CD4-positive, alpha-beta T cell treated with Interleukin-15 for 1 hour (primary cell): ENCODE results near the gene HNRNPR.
"Not testable (repeated sequence)": the region's sequence is repeated elsewhere in the genome, so short reads cannot be mapped to it uniquely, and the experiment has no call there.

Source experiments
- DNase-seq: peaks from one replicate; pipeline ENCODE4 v3.0.0-alpha.2; 2020

Gene HNRNPR

GRCh38 chr1:23344111-23344986 lies at the start of gene HNRNPR:
Gene HNRNPR, minus strand, starts transcription at chr1:23344284. Its CDS starts 3,276 bp downstream, at chr1:23341008.
- DNase-seq, result peak; percentile 99

- DNase-seq, result no peak
These were observed 49.6 kb upstream of the HNRNPR start for GRCh38 chr1:23393706-23394105.

GRCh38 chr1:23392125-23392855 lies 48.2 kb upstream of the HNRNPR start:
- no peak for DNase-seq

GRCh38 chr1:23389837-23390321 lies 45.8 kb upstream of the HNRNPR start:
- no peak for DNase-seq

DNA sequence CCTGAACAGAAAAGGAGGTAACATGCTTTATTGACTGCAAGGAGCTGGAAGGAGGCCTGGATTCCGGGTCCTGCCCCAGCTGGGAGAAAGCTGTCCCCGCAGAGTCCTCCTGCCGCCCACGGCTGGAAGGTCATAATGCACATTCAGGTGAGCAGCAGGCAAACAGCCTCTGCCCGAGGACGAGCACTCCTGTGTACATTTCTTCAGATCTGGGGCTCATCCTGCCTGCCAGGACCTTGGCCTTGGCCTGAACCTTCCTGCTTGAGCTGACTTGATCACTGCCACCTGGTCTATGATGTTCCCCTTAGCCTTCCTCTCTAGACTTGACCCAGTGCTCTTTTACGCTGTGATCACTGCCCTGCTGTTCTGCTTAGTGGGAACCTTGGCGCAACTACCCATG lies 43.4 kb upstream of the HNRNPR start:
- no peak for DNase-seq

- DNase-seq, result no peak
These were observed 41.1 kb upstream of the HNRNPR start for GRCh38 chr1:23385119-23385621.

GRCh38 chr1:23384312-23385058 lies 40.4 kb upstream of the HNRNPR start:
- no peak for DNase-seq

GRCh38 chr1:23383577-23384311 lies 39.7 kb upstream of the HNRNPR start:
- no peak for DNase-seq

GRCh38 chr1:23381233-23381885 lies 37.3 kb upstream of the HNRNPR start:
- no peak for DNase-seq

DNA sequence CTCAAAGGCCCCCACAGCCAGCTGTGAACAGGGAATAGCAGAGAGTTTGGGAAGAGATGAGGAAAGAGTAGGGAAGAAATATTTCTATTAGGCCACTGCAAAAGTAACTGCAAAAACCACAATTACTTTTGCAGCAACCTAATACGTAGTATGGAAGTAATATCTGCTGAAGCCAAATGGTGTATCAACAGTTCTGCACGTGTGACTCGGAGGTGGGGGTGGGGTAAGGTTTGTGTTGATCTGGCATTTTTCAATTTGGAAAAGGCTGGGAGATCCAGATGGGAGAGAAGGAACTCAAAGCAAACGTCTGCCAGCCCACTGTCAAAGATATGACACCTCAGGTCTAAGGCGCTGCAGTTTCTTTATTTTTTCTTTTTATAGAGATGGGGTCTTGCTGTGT lies 36.6 kb upstream of the HNRNPR start:
- no peak for DNase-seq

GRCh38 chr1:23380236-23380635 lies 36.2 kb upstream of the HNRNPR start:
- DNase-seq, result not testable (repeated sequence)

DNA sequence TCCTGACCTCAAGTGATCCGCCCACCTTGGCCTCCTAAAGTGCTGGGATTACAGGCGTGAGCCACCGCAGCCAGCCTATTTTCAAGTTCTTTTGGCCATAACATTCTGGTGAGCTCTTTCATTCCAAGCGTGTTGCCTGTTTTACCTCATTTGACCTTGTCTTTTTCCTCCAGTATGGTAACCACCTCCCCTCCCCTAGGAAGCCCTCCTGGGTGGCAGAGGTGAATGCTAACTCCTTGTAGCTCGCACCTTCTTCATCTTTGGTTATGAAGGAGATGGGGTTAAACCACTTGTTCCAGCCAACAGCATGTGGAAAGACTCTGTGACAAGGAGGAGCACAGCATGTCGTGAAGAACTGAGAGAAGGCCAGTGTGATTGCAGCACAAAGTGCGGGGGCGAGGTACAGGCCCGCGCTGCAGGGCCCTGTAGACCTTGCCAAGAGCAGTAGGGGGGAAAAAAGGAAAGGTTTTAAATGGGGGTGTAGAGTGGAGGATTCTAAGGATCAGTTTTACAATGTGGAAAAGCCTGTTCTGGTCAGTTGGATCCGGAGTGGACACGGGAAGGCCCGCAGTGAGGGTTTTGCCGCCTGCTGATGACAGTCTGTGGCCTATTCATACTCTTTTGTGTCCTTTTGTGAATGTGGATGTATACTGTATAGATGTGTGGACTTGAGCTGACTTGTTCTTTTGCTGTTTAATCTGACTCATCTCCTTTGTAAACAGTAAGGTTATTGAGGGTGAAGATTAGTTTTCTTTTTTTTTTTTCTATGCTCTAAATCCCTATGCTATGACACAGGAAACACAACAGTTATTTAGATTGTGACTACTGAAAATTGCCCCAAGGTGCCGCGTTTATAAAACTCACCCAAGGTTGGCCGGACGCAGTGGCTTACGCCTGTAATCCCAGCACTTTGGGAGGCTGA lies 33.1 kb upstream of the HNRNPR start:
- DNase-seq, result no peak

DNA sequence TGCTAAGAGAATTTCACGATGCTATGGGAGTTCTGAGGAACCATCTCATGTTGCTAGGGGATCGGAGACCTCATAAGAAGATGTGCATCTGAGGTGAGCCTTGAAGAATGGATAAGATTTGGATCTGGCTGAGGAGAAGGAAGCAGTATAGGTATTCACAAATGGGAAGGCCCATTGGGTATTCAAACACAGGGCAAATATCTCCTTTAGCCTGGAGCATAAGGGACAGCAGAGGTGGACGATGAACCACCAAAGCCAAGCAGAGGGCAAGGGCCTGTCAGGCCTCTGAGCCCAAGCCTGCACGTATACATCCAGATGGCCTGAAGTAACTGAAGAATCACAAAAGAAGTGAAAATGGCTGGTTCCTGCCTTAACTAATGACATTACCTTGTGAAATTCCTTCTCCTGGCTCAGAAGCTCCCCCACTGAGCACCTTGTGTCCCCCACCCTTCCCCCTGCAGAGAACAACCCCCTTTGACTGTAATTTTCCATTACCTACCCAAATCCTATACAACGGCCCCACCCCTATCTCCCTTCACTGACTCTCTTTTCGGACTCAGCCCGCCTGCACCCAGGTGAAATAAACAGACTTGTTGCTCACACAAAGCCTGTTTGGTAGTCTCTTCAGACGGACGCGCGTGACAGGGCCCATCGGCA lies 30.1 kb upstream of the HNRNPR start:
- DNase-seq, result not testable (repeated sequence)

DNA sequence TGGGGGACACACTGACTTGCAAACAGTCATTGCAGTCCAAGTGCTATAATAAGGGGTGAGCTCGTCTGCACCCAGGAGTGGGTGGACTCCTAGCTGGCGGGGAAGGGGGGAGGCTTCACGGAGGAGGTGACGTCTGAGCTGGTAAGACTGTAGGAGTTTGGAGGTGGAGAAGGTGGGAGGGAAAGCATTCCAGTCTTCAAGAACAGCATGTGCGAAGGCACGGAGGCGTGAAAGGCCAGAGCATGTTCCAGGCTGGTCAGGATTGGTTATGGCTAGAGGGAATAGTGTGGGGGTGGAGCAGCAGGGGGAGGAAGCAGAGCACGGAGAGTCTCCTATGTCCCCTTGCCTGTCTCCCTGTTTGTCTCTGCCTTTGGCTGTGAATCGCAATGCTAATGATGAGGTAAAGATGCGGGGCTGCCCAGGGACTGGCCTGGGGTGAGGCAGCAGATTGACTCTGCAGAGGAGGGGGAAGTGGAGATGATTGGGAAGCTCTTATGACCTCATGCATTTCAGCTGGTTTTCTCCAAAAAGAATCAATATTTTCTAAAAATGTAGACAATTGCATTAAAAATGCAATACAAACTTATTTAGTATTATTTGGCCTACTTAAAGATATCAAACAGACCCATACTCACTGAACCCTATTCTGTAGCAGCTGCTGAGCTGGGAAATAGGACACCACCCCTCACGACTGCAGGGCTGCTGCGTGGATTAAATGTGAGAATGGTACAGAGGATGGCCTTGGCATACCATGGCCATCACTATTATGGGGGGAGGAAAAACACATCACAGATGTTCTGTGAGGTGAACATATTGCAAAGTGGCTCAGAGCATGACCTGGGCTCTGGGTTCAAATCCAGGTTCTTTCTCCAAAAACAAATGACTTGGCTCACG lies 28.1 kb upstream of the HNRNPR start:
- no peak for DNase-seq

GRCh38 chr1:23370709-23371584 lies 26.9 kb upstream of the HNRNPR start:
- no peak for DNase-seq

GRCh38 chr1:23370330-23370708 lies 26.2 kb upstream of the HNRNPR start:
- DNase-seq, result no peak

DNA sequence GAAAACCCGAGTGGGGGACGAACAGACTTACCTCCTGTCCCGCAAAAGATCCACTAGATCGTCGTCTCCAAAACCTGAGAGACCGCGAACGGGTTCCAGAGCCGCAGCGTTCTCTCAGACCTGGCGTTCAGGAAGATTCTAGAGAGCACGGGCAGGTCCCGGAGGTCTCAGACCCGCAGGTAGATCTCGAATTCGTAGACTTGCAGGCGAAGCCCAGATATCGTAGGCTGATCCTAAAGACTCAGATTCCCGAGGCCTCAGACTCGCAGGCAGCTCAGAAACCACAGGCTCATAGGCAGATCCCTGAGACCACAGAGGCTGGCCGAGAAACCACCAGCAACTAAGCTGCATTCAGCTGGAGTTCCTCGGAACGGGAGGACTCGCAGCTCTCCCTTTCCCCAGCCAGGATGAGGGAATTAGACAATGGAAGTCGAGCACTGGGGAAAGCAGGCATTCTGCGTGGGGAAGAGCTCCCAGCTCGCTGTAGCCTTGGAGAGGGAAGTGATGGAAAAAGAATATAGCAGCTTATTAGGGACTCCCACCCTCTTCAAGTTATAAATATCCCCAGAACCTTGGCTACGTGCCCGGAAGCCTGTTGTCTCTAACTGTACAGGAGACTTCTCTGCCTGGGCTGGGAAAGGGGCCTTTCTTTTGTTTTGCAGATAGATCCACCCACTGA lies 25.4 kb upstream of the HNRNPR start, which contains the start of gene ZNF436:
Gene ZNF436 (minus strand): TSS at position 502 of the 679 bp plus-strand sequence. CDS start 1,831 bp downstream, outside the sequence.
- DNase-seq, result no peak
